GM18858 (cell line): ENCODE measurements around the gene ITM2A.

ENCODE experiments used
- ATAC-seq: cut with Tn5 transposase; IDR thresholded peaks from one replicate; pipeline ENCODE4 v1.9.1; 2021; ENCODE audit not compliant: unreplicated experiment

ITM2A gene

DNA sequence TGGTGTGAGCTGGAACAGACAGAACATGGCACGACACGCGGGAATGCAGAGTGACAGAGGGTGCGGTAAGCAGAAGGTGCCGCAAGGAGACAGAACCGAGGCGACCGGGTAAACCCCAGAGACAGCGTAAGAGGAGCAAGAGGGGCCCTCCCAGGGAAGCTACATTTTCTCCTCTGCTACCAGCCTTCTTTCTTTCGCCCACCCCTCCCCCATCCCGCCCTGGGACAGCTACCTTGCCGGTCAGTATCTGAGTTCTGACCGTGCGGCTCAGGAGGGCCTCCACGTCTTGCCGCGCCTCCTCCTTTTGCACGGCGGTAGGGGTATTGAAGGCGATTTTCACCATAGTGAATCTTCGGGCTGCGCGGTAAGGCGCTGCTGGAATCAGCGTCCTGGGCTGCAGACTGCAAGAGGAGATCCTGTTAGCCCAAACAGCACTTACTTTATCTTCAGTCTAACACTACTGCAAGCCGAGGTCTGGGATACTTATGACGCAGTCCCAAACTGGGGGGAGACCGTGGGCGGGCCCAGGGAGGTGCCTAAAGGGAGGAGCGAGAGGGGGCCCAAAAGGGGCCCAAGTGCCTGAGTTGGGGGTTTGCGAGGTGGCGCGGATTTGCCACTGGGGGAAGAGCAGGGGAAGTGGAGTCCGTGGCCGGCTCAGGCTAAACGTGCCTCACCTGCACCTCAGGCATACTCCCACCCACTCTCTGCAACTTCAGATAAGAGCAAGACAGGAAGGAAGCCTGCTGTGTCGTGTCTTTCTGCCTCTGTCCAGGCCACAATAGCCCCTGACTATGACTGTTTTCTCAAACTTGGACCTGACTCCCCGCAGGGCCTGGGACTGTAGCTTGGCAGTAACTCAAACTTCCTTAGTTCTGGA lies at the start of gene ITM2A:
Gene ITM2A, minus strand, starts transcription at position 462 of the 877 bp plus-strand sequence. Its CDS starts 119 bp downstream, at position 343.
- ATAC-seq = peak; percentile 55

GRCh38 chrX:79415056-79415455 lies 47.9 kb upstream of the ITM2A start:
- ATAC-seq = no peak

GRCh38 chrX:79413963-79414362 lies 46.8 kb upstream of the ITM2A start:
- ATAC-seq = no peak

DNA sequence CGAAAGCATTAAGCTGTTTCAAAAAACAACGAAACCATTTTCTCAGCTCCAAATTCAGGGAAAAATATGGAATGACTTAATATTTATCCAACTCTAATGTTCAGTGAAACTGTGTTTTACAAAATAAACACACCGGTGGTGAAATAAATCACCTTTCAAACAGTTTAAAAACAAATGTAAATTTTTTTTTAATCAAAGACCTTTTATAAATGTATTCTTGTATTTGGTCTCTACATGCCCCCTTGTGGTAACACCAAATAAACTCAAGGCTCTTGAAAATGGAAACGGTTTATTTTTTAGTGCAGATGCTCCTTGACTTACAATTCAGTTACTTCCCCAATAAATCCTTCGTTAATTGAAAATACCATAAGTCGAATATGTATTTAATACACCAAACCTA lies 45.8 kb upstream of the ITM2A start:
- ATAC-seq = no peak

DNA sequence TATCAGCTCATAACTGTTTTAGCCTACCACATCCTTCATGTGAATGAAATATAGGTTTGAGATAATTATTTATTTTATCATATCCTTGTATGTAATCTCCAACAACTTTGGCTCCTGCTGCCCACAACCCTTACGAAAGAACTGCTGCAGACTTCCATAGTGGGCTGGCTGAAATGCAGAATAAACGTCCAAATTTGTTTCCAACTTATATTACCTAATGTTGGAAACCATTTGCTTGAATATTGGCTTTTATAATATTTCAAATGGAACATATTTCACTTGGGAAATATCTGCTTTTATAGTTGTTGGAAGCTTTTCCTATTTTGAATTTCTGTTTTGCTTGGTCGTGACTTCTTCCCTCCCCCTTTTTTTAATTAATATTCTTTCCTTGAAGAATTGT lies 45.0 kb upstream of the ITM2A start:
- no peak for ATAC-seq

GRCh38 chrX:79409657-79410056 lies 42.5 kb upstream of the ITM2A start:
- no peak for ATAC-seq

DNA sequence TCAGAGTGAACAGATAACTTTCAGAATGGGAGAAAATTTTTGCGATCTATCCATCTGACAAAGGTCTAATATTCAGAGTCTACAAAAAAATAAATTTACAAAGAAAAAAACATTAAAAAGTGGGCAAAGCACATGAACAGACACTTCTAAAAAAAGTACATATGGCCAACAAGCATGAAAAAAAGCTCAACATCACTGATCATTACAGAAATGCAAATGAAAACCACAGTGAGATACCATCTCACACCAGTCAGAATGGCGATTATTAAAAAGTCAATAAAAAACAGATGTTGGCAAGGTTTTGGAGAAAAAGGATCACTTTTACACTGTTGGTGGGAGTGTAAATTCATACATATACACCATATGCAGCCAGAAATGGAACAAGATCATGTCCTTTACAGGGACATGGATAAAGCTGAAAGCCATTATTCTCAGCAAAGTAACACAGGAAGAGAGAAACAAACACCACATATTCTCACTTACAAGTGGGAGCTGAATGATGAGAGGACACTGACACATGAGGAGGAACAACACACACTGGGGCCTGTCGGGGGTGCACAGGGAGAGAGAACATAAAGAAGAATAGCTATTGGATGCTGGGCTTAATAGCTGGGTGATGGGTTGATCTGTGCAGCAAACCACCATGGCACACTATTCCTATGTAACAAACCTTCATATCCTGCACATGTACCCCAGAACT lies 41.6 kb upstream of the ITM2A start:
- no peak for ATAC-seq

DNA sequence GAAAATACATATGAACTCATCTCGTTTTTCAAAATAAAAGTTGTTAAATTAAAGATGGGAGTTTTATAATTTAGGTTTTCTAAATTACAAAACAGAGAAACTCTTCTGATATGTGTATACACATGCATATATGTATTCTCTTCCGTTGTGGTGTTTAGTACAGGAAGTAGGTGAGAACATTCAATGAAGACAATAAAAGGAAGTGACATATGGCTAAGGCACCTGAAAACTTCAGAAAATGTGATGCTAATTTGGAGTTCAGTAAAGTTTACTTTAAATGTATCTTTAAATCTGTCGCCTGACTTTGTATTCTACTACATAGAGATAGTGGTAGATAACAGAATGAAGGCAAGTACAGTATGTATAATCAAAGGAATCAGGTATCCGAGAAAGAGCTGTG lies 33.5 kb upstream of the ITM2A start:
- ATAC-seq = no peak

GRCh38 chrX:79375340-79375739 lies 8.2 kb upstream of the ITM2A start:
- no peak for ATAC-seq

- no peak for ATAC-seq
Measured at GRCh38 chrX:79371640-79372039, 4.5 kb upstream of the ITM2A start.

DNA sequence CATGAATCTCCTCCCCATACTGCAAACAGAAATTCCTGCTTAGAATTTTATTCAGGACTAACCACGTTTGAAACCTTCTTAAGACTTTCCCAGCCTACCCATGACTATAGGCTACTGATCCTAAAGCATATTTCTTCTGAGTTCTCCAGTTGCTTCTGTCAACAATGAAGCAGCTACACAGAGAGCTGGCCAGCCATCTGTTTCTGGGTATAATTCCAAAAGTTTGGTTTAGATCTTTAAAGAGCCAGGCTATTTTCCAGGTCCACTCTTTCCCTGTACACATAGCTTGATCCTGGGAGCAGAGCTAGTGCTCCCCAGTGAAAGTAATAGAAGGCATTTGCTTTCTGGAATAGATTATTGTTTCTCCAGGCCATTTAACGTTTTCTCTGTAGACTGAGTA lies 4.0 kb upstream of the ITM2A start:
- ATAC-seq = no peak

DNA sequence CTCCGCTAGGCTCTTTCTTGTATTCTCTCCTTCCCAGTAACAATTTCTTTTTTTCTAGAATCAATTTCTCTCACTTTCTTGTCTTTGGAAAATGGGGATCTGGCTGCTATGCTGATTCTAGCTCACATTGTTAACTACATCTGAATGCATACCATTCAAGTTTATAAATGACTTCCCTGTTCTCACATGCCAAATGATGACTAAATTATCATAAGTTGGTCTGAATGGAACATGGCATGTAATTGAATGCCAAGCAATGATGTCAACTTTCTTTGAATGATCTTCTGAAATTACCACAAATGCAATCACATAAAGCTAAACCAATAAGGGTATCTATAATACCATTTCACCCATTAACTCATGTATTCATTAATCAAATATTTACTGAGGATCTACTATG lies 2.7 kb upstream of the ITM2A start:
- no peak for ATAC-seq

- ATAC-seq = no peak
Measured at GRCh38 chrX:79368441-79368840, 1.3 kb upstream of the ITM2A start.

- ATAC-seq = no peak
Measured at GRCh38 chrX:79367907-79368306, 773 bp upstream of the ITM2A start.

GRCh38 chrX:79366556-79366872 lies 620 bp downstream of the ITM2A start:
- no peak for ATAC-seq

DNA sequence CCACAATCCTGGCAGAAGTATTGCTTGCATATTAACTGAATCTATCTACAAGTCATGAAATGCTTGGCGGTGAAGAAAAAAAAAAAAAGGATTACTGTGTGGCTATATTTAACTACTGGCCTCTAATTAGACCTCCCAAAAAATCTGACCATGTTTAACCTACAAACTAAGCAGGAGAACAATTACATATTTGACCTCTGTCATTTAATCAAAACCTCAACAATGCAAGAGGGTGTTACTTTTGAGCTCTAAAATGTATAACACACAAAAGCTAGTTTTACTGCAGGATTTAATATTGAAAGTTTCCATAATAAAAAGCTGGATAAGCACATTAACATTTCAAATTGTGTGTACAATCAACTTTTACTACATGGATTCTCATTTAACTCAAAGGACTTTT lies 1.5 kb downstream of the ITM2A start:
- no peak for ATAC-seq

- ATAC-seq = no peak
Measured at GRCh38 chrX:79364306-79364705, 2.8 kb downstream of the ITM2A start.

- ATAC-seq = no peak
Measured at GRCh38 chrX:79361192-79361870, 5.8 kb downstream of the ITM2A start.

DNA sequence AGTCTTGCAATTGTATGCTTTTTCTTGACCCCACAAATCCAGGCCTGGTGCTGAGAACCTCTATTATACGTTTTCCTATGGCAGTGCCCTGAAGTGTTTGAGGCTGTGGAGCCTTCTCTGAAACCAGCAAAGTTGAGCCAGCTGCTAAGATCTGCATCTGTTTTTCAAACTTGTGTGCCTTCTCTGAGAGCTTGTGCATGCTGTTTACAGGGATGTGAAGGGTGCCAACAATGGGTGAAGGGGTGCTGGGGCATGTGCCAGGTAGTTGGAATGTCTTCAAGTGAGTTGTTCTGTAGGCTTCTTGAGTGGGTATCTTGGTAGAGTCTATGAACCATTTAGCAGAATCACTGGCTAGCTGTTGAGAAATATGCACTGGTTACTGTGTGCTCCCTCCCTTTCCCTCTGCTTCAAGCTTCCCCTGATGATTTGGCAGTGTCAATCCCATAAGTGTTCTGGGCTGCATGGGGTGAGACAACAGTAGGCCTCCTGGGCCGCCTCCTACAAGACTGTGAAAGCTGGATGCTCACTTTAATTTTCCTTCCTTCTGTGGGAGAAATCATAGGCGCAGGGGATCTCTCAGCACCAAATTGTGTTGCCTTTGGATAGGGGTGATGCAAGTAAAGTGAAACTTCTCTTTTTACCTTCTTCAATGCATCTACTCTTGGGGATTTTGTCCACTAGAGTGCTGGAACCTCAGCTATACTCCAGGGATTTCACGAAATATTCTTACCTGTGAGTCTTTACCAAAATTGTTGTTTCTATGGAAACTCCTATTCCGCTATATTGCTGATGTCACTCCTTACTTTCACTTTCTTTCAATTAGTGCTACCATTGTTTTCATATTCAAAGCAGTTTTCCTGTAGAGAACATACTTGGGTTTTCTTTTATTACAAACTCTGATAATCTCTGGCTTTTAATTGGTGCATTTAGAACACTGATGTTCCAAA lies 30.0 kb downstream of the ITM2A start:
- ATAC-seq = no peak

- no peak for ATAC-seq
Measured at GRCh38 chrX:79330022-79330421, 37.1 kb downstream of the ITM2A start.
